ENCODE data around the gene TMEM243. TPM values are rescaled to one million over a fixed set of nuclear protein-coding genes. Genes with fewer than 3 reads are reported as not detected.
A peak's percentile ranks its signal among the peaks of the same experiment; 100 is the strongest.
"Not testable (repeated sequence)": the region's sequence is repeated elsewhere in the genome, so short reads cannot be mapped to it uniquely, and the experiment has no call there.

Gene TMEM243
- total RNA-seq, 1 donor from 2014 or later: 111 TPM

GRCh38 chr7:87204933-87205332 is 14.6 kb downstream of the TMEM243 start:
- peaks cover 77% of the 10 kb centered on the region for H3K4me1 Mint-ChIP-seq
- H3K36me3 Mint-ChIP-seq (ENCODE audit: low read depth): peaks cover 83% of the 10 kb centered on the region
- ATAC-seq (ENCODE audit: low read depth): no peak
- no peak for TF ChIP-seq CTCF (IDR thresholded peaks at IDR 0.05)
- H3K9me3 Mint-ChIP-seq: peaks cover 18% of the 10 kb centered on the region
- no peaks in the 10 kb centered on the region for H3K27me3 Mint-ChIP-seq
- H3K27ac Mint-ChIP-seq: no peak overlapping the region
- H3K4me3 Mint-ChIP-seq: no peak overlapping the region
- intact Hi-C loops (cut with micrococcal nuclease): no loop called here
- ChIA-PET CTCF (no interaction called here), POLR2A (interaction anchor here (10.4 kb wide), 1 partner anchor 11 kb away, joined by 143 read pairs; the partner anchor contains the start of gene TMEM243)
- no peak for DNase-seq

- H3K27me3 Mint-ChIP-seq; ATAC-seq (ENCODE audit: low read depth); H3K4me3 Mint-ChIP-seq; DNase-seq; CTCF ChIA-PET; intact Hi-C loops (cut with micrococcal nuclease): not testable (repeated sequence)
- POLR2A ChIA-PET: interaction anchor here (10.4 kb wide), 1 partner anchor 12 kb away, joined by 143 read pairs; the partner anchor contains the start of gene TMEM243
- Mint-ChIP-seq H3K36me3 (ENCODE audit: low read depth) (peaks cover 84% of the 10 kb centered on the region), H3K9me3 (peaks cover 18% of the 10 kb centered on the region), H3K27ac (peak overlapping the region; percentile 73), H3K4me1 (peaks cover 78% of the 10 kb centered on the region)
These were observed 15.6 kb downstream of the TMEM243 start for GRCh38 chr7:87203929-87204328.

GRCh38 chr7:87202705-87203104 is 16.8 kb downstream of the TMEM243 start:
- intact Hi-C loops (cut with micrococcal nuclease): no loop called here
- H3K4me3 Mint-ChIP-seq: no peak overlapping the region
- H3K4me1 Mint-ChIP-seq: peaks cover 76% of the 10 kb centered on the region
- POLR2A ChIA-PET: interaction anchor here (1.8 to 10.4 kb wide), 2 partner anchors 13 to 50 kb away, joined by 6 to 143 read pairs; partner anchors contain the start of genes DMTF1 and TMEM243
- peak overlapping the region; percentile 46 for H3K27ac Mint-ChIP-seq
- DNase-seq (no peak), ATAC-seq (ENCODE audit: low read depth) (no peak)
- H3K27me3 Mint-ChIP-seq: no peaks in the 10 kb centered on the region
- no peak for TF ChIP-seq CTCF (IDR thresholded peaks at IDR 0.05)
- peaks cover 18% of the 10 kb centered on the region for H3K9me3 Mint-ChIP-seq
- H3K36me3 Mint-ChIP-seq (ENCODE audit: low read depth): peaks cover 84% of the 10 kb centered on the region
- CTCF ChIA-PET: interaction anchor here (2.9 kb wide), 1 partner anchor 10 kb away, joined by 6 read pairs; no protein-coding TSS in a partner anchor

GRCh38 chr7:87202208-87202607 is 17.3 kb downstream of the TMEM243 start:
- intact Hi-C loops (cut with micrococcal nuclease): no loop called here
- Mint-ChIP-seq H3K4me1 (peaks cover 74% of the 10 kb centered on the region), H3K27ac (peak overlapping the region; percentile 46), H3K27me3 (no peaks in the 10 kb centered on the region), H3K9me3 (peaks cover 18% of the 10 kb centered on the region), H3K4me3 (peak overlapping the region; percentile 8), H3K36me3 (ENCODE audit: low read depth) (peaks cover 85% of the 10 kb centered on the region)
- ATAC-seq (ENCODE audit: low read depth): no peak
- ChIA-PET CTCF (interaction anchor here (1.2 to 2.9 kb wide), 2 partner anchors 11 to 18 kb away, joined by 6 to 7 read pairs; partner anchors contain the start of gene TMEM243), POLR2A (interaction anchor here (1.8 to 10.4 kb wide), 2 partner anchors 14 to 50 kb away, joined by 6 to 143 read pairs; partner anchors contain the start of genes DMTF1 and TMEM243)
- DNase-seq: no peak
- no peak for TF ChIP-seq CTCF (IDR thresholded peaks at IDR 0.05)

GRCh38 chr7:87199700-87200450 is 19.7 kb downstream of the TMEM243 start:
- intact Hi-C loops (cut with micrococcal nuclease): loop anchor here (2.0 kb wide), 2 partner anchors 13 to 19 kb away; partner anchors contain the start of gene TMEM243
- no peaks in the 10 kb centered on the region for H3K27me3 Mint-ChIP-seq
- H3K4me3 Mint-ChIP-seq: peak overlapping the region; percentile 0
- ATAC-seq (ENCODE audit: low read depth): no peak
- no peak for DNase-seq
- no peak for TF ChIP-seq CTCF (IDR thresholded peaks at IDR 0.05)
- ChIA-PET POLR2A (interaction anchor here (1.6 to 10.4 kb wide), 3 partner anchors 9 to 16 kb away, joined by 7 to 143 read pairs (median 9); partner anchors contain the start of gene TMEM243), CTCF (interaction anchor here (1.2 to 1.3 kb wide), 2 partner anchors 36 to 38 kb away, joined by 3 read pairs; no protein-coding TSS in a partner anchor)
- H3K4me1 Mint-ChIP-seq: peaks cover 73% of the 10 kb centered on the region
- peak overlapping the region; percentile 71 for H3K27ac Mint-ChIP-seq
- peaks cover 86% of the 10 kb centered on the region for H3K36me3 Mint-ChIP-seq (ENCODE audit: low read depth)
- H3K9me3 Mint-ChIP-seq: peaks cover 5% of the 10 kb centered on the region

All from activated B cell treated with CpG ODN at 0.5 μM for 24 hours (primary cell).